ENCODE measurements around the gene PRDM7.

The PRDM7 gene

DNA sequence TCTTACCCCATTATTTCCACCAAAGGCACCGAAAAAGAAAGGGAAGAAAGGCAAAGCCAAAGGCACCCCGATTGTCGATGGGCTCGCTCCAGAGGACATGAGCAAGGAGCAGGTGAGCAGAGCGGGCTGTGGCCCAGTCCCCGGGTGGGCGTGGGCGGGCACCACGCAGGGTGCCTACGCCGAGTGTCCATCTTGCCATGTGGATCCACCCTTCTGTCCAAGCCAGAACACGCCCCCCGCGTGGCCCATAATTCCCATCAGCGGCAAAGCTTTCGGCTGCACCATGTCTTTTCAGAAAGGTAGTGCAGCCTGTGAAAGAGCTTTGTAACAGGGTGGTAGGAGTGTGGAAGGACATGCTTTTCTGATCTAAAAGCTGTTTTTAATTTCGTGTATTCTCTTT, 49.5 kb downstream of the PRDM7 start:
- no peak overlapping the region for H3K4me3 ChIP-seq (ENCODE audit: low read length)
- no peak for DNase-seq (ENCODE audit: low read depth)
- no peak for TF ChIP-seq CTCF (conservative IDR thresholded peaks at IDR 0.05; ENCODE audit: low read length)

- no peak for TF ChIP-seq CTCF (conservative IDR thresholded peaks at IDR 0.05; ENCODE audit: low read length)
- H3K4me3 ChIP-seq (ENCODE audit: low read length): no peak overlapping the region
- no peak for DNase-seq (ENCODE audit: low read depth)
These were observed 51.0 kb downstream of the PRDM7 start for GRCh38 chr16:90026135-90026534.

DNA sequence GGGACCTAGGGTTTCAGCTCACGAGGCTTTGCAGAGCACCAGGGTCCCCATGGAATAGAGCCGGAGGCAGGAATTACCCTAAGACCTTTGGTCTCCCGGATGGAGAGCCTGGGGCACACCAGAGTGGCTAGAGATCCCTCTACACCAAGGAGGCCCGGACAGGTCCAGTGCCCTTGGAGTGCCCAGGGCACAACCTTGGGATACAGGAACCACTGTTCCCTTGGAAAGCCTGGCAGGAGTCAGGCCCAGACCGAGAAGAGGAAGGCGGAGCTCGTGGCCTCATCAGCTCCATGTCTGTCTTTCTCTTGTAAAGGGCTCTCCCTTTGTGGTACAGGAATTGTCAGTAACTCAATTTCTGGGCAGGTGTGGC, 54.1 kb downstream of the PRDM7 start:
- peak; percentile 3 for DNase-seq (ENCODE audit: low read depth)
- peak overlapping the region; percentile 78 for H3K4me3 ChIP-seq (ENCODE audit: low read length)

GRCh38 chr16:90022209-90023077, 54.7 kb downstream of the PRDM7 start:
- peak; percentile 80 for DNase-seq (ENCODE audit: low read depth)
- TF ChIP-seq CTCF (conservative IDR thresholded peaks at IDR 0.05; ENCODE audit: low read length): no peak
- peak overlapping the region; percentile 78 for H3K4me3 ChIP-seq (ENCODE audit: low read length)

More for the DNA sequence above, 54.1 kb downstream of the PRDM7 start:
- TF ChIP-seq CTCF (conservative IDR thresholded peaks at IDR 0.05; ENCODE audit: low read length): no peak

GRCh38 chr16:90020838-90021382, 56.2 kb downstream of the PRDM7 start:
- H3K4me3 ChIP-seq (ENCODE audit: low read length): no peak overlapping the region
- TF ChIP-seq CTCF (conservative IDR thresholded peaks at IDR 0.05; ENCODE audit: low read length): no peak
- DNase-seq (ENCODE audit: low read depth): peak; percentile 3

GRCh38 chr16:90020260-90020837, 56.8 kb downstream of the PRDM7 start:
- no peak overlapping the region; the same call in 1 of the 2 replicates for H3K4me3 ChIP-seq (ENCODE audit: low read length)
- TF ChIP-seq CTCF (conservative IDR thresholded peaks at IDR 0.05; ENCODE audit: low read length): no peak
- no peak for DNase-seq (ENCODE audit: low read depth)
